ENCODE data around the gene ELMO3.

Gene ELMO3

GRCh38 chr16:67207249-67208091, 8.5 kb downstream of the ELMO3 start:
- H3K4me3 ChIP-seq (ENCODE audit: low read depth, low read length) = no peak overlapping the region
- peak; percentile 42; the same call in 1 of the 2 replicates for TF ChIP-seq GLIS1 (tag by site-specific recombination; IDR thresholded peaks at IDR 0.05)
- 0 out of 2 replicates have a peak, but pooled peaks have one; percentile 34 for TF ChIP-seq SCRT2 (tag by site-specific recombination; IDR thresholded peaks at IDR 0.05)
- TF ChIP-seq ZNF791 (tag by site-specific recombination; IDR thresholded peaks at IDR 0.05) = no peak
- POLR2A ChIA-PET = interaction anchor here (0.9 to 3.2 kb wide), 6 partner anchors 9 to 39 kb away, joined by 4 to 11 read pairs (median 4); partner anchors contain the start of genes E2F4, ELMO3 and TMEM208
- H3K4me1 ChIP-seq (ENCODE audit: control insufficient read depth, insufficient read depth, low read length) = no peaks in the 10 kb centered on the region
- no peak overlapping the region for H3K27ac ChIP-seq (ENCODE audit: extremely low read depth, low read depth, low read length)
- no peaks in the 10 kb centered on the region for H3K9me3 ChIP-seq (ENCODE audit: control insufficient read depth, insufficient read depth, low read depth, low read length)
- H3K36me3 ChIP-seq (ENCODE audit: control insufficient read depth in 2 of 2, insufficient read depth in 1 of 2, low read length in 2 of 2) = peaks cover 0 to 34% of the 10 kb centered on the region in 2 experiments; a peak in 1 of 3 replicates
- CTCF ChIA-PET = interaction anchor here (0.6 to 1.6 kb wide), 4 partner anchors 9 to 455 kb away, joined by 3 to 6 read pairs (median 4); partner anchors contain the start of gene ELMO3

- CTCF ChIA-PET = interaction anchor here (1.4 to 1.6 kb wide), 2 partner anchors 10 to 11 kb away, joined by 3 to 6 read pairs; partner anchors contain the start of gene ELMO3
Measured at GRCh38 chr16:67208154-67208896, 9.4 kb downstream of the ELMO3 start.

GRCh38 chr16:67209565-67209964, 10.6 kb downstream of the ELMO3 start:
- Histone ChIP-seq H3K27ac (ENCODE audit: extremely low read depth, low read depth, low read length) (no peak overlapping the region), H3K4me3 (ENCODE audit: low read depth, low read length) (no peak overlapping the region), H3K9me3 (ENCODE audit: control insufficient read depth, insufficient read depth, low read depth, low read length) (no peaks in the 10 kb centered on the region), H3K36me3 (ENCODE audit: control insufficient read depth in 2 of 2, insufficient read depth in 1 of 2, low read length in 2 of 2) (peaks cover 0 to 15% of the 10 kb centered on the region in 2 experiments; a peak in 2 of 3 replicates), H3K4me1 (ENCODE audit: control insufficient read depth, insufficient read depth, low read length) (no peaks in the 10 kb centered on the region)
- ChIA-PET CTCF (no interaction called here), POLR2A (interaction anchor here (1.4 to 2.4 kb wide), 3 partner anchors 11 to 17 kb away, joined by 4 to 8 read pairs (median 5); partner anchors contain the start of gene TMEM208)
- TF ChIP-seq PRDM10 (tag by site-specific recombination; IDR thresholded peaks at IDR 0.05) = peak; percentile 38
- no peak for TF ChIP-seq ZNF132 (tag by site-specific recombination; IDR thresholded peaks at IDR 0.05; ENCODE audit: borderline replicate concordance)

More at GRCh38 chr16:67208154-67208896, 9.4 kb downstream of the ELMO3 start:
- POLR2A ChIA-PET = interaction anchor here (0.7 to 3.2 kb wide), 7 partner anchors 10 to 38 kb away, joined by 3 to 11 read pairs (median 4); partner anchors contain the start of genes E2F4, ELMO3 and TMEM208
- Histone ChIP-seq H3K36me3 (ENCODE audit: control insufficient read depth in 2 of 2, insufficient read depth in 1 of 2, low read length in 2 of 2) (peaks cover 0 to 26% of the 10 kb centered on the region in 2 experiments; a peak in 1 of 3 replicates), H3K4me3 (ENCODE audit: low read depth, low read length) (no peak overlapping the region), H3K4me1 (ENCODE audit: control insufficient read depth, insufficient read depth, low read length) (no peaks in the 10 kb centered on the region), H3K9me3 (ENCODE audit: control insufficient read depth, insufficient read depth, low read depth, low read length) (no peaks in the 10 kb centered on the region), H3K27ac (ENCODE audit: extremely low read depth, low read depth, low read length) (no peak overlapping the region)
- TF ChIP-seq ZNF654 (tag by site-specific recombination; IDR thresholded peaks at IDR 0.05; ENCODE audit: low read depth) (no peak), ZIC2 (tag by site-specific recombination; IDR thresholded peaks at IDR 0.05) (no peak), ZNF335 (tag by site-specific recombination; conservative IDR thresholded peaks at IDR 0.05) (no peak), ZNF677 (tag by site-specific recombination; IDR thresholded peaks at IDR 0.05) (no peak), KLF9 (tag by site-specific recombination; IDR thresholded peaks at IDR 0.05; ENCODE audit: low read depth) (no peak), ZNF837 (tag by site-specific recombination; IDR thresholded peaks at IDR 0.05) (no peak), GFI1B (tag by site-specific recombination; IDR thresholded peaks at IDR 0.05) (no peak), ZNF561 (tag by site-specific recombination; IDR thresholded peaks at IDR 0.05; ENCODE audit: borderline replicate concordance) (no peak), ZNF292 (tag by site-specific recombination; IDR thresholded peaks at IDR 0.05; ENCODE audit: borderline replicate concordance, low read depth) (no peak), MEIS1 (CRISPR knock-in tag; IDR thresholded peaks at IDR 0.05; ENCODE audit: borderline replicate concordance) (no peak), ZNF830 (tag by site-specific recombination; IDR thresholded peaks at IDR 0.05; ENCODE audit: low read depth) (no peak), ZBTB7A (tag by site-specific recombination; IDR thresholded peaks at IDR 0.05; ENCODE audit: low read depth) (no peak), ZSCAN18 (tag by site-specific recombination; IDR thresholded peaks at IDR 0.05) (no peak), KLF7 (tag by site-specific recombination; IDR thresholded peaks at IDR 0.05; ENCODE audit: borderline replicate concordance) (no peak), KLF10 (tag by site-specific recombination; IDR thresholded peaks at IDR 0.05) (no peak), SALL2 (tag by site-specific recombination; IDR thresholded peaks at IDR 0.05; ENCODE audit: borderline replicate concordance) (no peak), WT1 (tag by site-specific recombination; IDR thresholded peaks at IDR 0.05) (no peak), ZNF449 (tag by site-specific recombination; IDR thresholded peaks at IDR 0.05) (no peak)
